GM19099 (cell line): ENCODE data around the gene ZMYND19.

Experiments
- POLR2A ChIP-seq: IDR thresholded peaks from 3 replicates; pipeline ENCODE4 v1.6.1; 2011; ENCODE audit warnings: low read depth; ENCODE audit not compliant: insufficient read length; ENCODE audit errors: extremely low read depth

Gene ZMYND19

GRCh38 chr9:137604345-137605086 is 14.2 kb upstream of the ZMYND19 start:
- TF ChIP-seq POLR2A, result no peak

DNA sequence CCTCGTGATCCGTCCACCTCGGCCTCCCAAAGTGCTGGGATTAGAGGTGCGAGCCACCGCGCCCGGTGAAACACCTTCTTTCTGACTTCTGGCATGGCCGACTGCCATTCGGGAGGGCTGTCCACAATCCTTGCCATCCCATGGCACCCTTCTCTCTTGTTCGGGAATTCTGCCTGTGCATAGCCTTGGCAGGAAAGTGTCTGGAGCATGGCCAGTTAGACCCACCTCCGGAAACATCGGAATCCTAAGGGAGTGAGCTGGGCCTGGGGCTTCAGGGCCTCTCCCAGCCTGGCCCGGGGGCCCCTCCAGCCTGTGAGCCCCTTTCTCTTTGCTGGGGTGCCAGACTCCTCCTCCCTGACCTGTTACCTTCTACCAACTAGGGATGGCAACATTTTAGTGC is 13.6 kb upstream of the ZMYND19 start:
- no peak for TF ChIP-seq POLR2A

- TF ChIP-seq POLR2A, result no peak
Observed at GRCh38 chr9:137602661-137603060, 12.3 kb upstream of the ZMYND19 start.

GRCh38 chr9:137598943-137599342 is 8.6 kb upstream of the ZMYND19 start:
- TF ChIP-seq POLR2A, result no peak

DNA sequence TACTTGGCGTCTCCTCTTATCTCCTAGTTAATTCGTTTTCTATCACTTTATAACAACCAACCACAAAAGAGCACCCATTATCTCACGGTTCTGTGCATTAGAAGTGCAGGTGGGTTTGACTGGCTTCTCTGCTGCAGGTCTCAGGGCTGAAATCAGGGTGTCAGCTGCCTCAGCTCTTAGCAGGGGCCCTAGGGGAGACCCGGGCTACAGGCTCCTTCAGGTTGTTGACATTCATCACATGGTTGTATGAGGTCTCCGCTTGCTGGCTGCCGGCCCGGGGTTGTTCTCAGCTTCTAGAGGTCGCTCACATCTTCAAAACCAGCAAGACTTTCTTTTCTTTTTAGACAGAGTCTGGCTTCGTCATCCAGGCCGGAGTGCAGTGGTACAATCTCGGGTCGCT is 2.9 kb upstream of the ZMYND19 start:
- no peak for TF ChIP-seq POLR2A

DNA sequence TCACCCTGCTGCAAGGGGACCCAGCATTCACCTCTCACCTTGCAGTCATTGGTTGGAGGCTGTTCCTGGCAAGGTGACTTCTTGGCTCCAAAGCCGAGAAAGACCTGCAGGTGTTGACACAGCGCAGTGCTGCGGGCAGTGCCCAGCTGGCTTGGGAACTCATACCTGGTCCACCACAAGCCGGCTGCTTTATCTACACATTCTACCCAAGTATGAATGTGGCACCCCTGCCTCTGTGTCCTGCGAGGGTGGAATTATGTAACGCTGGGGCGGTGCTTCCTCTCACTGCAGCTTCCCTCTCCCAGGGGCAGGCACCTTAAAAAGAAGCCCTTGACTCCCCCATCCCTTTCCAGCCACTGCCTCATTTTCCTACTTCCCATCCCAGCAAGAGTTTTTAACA is 2.5 kb upstream of the ZMYND19 start:
- TF ChIP-seq POLR2A, result no peak

GRCh38 chr9:137590123-137590468 is 216 bp downstream of the ZMYND19 start:
- no peak for TF ChIP-seq POLR2A

DNA sequence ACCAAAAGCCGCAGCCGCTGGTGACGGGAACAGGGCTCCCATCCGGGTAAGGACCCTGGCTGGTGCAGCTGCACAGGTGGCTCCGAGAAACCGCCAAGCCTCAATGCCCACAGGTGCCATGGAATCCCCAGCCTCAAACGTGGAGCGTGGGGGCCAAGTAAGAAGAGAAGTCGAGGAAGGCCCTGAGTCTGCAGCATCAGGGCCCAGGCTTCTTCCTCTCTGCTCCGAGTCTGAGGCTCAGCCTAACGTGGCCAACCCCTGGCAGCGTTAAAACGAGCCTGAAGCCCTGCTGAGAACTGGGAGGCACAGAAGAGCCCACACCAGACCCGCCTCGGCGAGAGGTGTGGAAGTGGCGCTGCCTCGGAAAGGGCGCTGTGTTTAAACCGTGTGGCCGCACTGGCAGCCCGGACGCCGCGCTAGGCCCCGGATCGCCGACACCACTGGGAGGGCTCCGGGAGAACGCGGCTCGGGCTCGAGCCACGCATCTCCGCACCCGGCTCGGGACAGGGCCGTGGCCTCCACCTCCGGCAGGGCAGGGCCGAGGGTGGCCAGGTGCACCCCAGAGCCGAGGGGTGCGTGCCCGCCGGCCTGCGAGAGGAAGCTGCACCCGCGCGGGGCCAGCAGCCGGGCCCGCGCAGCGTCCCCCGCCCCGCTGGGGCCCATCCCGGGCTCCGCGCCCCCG is 730 bp downstream of the ZMYND19 start:
- no peak for TF ChIP-seq POLR2A

DNA sequence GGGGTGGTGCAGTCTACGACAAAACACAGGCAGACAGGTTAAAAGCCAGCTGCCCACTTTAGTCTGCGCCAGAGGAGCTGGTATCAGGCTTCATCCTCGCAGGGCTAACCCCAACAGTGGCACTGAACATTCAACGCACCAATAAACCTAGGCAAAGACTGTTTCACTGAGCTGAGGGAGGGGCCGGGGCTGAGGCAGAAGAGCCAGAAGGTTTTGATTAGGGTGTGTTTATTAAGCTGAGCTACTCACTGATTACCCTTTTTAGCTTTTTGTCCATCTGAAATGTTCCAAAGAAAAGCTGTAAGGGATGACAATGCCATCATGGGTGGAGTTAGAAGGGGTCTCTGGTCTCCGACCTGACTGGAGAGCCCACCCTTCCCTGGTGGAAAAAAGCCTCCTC is 1.4 kb downstream of the ZMYND19 start:
- no peak for TF ChIP-seq POLR2A

DNA sequence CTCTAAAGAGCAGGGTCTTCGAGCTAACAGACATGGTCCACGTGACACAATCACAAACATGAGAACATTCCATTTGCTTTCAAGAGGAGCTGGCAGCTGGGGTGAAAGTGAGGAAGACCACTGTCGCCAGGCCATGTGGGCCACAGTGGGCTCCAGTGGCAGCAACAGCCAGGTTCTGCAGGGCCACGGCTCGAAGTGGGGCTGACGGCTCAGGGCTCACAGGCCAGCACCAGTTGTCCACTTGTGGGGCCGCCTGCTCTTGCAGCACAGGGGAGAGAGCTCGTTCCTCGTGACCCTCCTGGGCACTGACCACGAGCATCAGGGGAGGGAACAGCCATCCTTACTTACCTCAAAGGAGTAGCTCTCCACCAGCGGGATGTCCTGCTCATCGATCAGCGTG is 2.0 kb downstream of the ZMYND19 start:
- no peak for TF ChIP-seq POLR2A

- no peak for TF ChIP-seq POLR2A
Observed at GRCh38 chr9:137586854-137587253, 3.5 kb downstream of the ZMYND19 start.

- TF ChIP-seq POLR2A, result no peak
Observed at GRCh38 chr9:137583957-137584356, 6.4 kb downstream of the ZMYND19 start.

GRCh38 chr9:137583347-137583746 is 7.0 kb downstream of the ZMYND19 start:
- TF ChIP-seq POLR2A, result no peak

DNA sequence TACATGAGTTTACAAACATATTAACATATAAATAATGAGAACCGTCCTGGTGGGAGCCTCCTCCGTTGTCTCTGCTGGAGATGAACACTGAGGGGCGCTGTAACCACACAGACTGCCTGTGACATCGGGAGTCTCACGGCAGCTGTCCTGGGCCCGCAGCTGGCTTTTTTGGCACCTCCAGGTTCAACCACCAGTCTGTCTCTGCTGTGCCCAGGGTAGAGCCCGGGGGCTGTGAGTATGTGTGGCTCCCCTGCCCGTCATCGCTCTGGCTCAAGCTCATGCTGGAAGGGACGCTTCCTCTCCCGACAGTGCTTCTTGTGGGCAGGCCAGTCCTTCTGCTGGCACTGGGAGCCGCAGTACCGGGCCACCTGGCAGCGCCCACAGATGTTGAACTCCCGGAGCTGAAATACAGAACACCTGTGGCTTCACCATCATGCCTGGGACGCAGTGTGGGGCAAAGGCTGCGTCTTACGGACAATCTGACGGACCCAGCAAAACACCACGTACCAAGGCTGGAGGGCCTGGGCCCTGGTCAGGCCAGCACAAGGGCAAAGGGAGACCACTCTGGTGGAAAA is 7.9 kb downstream of the ZMYND19 start:
- no peak for TF ChIP-seq POLR2A

- no peak for TF ChIP-seq POLR2A
Observed at GRCh38 chr9:137581361-137582285, 8.7 kb downstream of the ZMYND19 start.
